WTC11 (cell line): Measurements from ENCODE around the gene PRKCG. TPM values are rescaled to one million over a fixed set of nuclear protein-coding genes. Genes with fewer than 3 reads are reported as not detected.

Source experiments
- ATAC-seq: fragments of 200-7000 bp; cut with Tn5 transposase; 2 replicates; pipeline ENCODE4 v1.10.0; 2021; ENCODE audit warnings: mild to moderate bottlenecking, moderate library complexity
- CTCF ChIA-PET: fragments of 300-600 bp; sonication (Branson Sonifier 250); formaldehyde crosslinking; loops from one replicate; lab custom pipeline; 2021; ENCODE audit warnings: antibody characterized with exemption; lab: Charles Lee
- POLR2A ChIA-PET: fragments of 350-600 bp; sonication (Branson Sonifier 250); formaldehyde crosslinking; loops from one replicate; lab custom pipeline; 2021; ENCODE audit warnings: antibody characterized with exemption; lab: Charles Lee
- DNase-seq: peaks from one replicate; pipeline ENCODE4 v3.0.0; 2021; ENCODE audit warnings: low spot score
- H3K27ac Mint-ChIP-seq: 2 replicates; pipeline ENCODE4 v1.8.0; 2021; ENCODE audit warnings: mixed read lengths
- H3K27me3 Mint-ChIP-seq: 2 replicates; pipeline ENCODE4 v1.8.0; 2021; ENCODE audit warnings: low read depth, mild to moderate bottlenecking, moderate library complexity, mixed read lengths
- H3K36me3 Mint-ChIP-seq: 2 replicates; pipeline ENCODE4 v1.8.0; 2021; ENCODE audit warnings: mixed read lengths
- H3K4me1 Mint-ChIP-seq: 2 replicates; pipeline ENCODE4 v1.8.0; 2022; ENCODE audit warnings: mixed read lengths
- H3K4me3 Mint-ChIP-seq: 2 replicates; pipeline ENCODE4 v1.8.0; 2021; ENCODE audit warnings: mild to moderate bottlenecking, moderate library complexity, mixed read lengths
- H3K9me3 Mint-ChIP-seq: 2 replicates; pipeline ENCODE4 v1.8.0; 2021; ENCODE audit warnings: mixed read lengths
- ESRRA ChIP-seq: sonication (generic); formaldehyde crosslinking; IDR thresholded peaks from 2 replicates; pipeline ENCODE4 v1.8.1; 2022; ENCODE audit warnings: mild to moderate bottlenecking, missing genetic modification reagents, borderline replicate concordance
- GABPB1 ChIP-seq: sonication (generic); formaldehyde crosslinking; IDR thresholded peaks from 2 replicates; pipeline ENCODE4 v1.8.1; 2023; ENCODE audit warnings: mild to moderate bottlenecking, missing genetic modification reagents
- GRHL2 ChIP-seq: fragments of 250-450 bp; sonication (Bioruptor Pico); IDR thresholded peaks from 2 replicates; pipeline ENCODE4 v1.8.0; 2022; ENCODE audit warnings: mild to moderate bottlenecking, moderate library complexity; ENCODE audit not compliant: insufficient replicate concordance, severe bottlenecking
- GTF2I ChIP-seq: fragments of 250-450 bp; sonication (Bioruptor Pico); conservative IDR thresholded peaks from 2 replicates; pipeline ENCODE4 v1.4.0; 2021; ENCODE audit warnings: mild to moderate bottlenecking
- KAT7 ChIP-seq: sonication (generic); formaldehyde crosslinking; IDR thresholded peaks from 2 replicates; pipeline ENCODE4 v1.8.1; 2023; ENCODE audit warnings: missing genetic modification reagents, mild to moderate bottlenecking, borderline replicate concordance
- NFE2L1 ChIP-seq: sonication (generic); formaldehyde crosslinking; IDR thresholded peaks from 2 replicates; pipeline ENCODE4 v1.8.1; 2023; ENCODE audit warnings: missing genetic modification reagents
- RELA ChIP-seq: sonication (generic); formaldehyde crosslinking; IDR thresholded peaks from 2 replicates; pipeline ENCODE4 v1.8.1; 2022; ENCODE audit warnings: missing genetic modification reagents, mild to moderate bottlenecking, borderline replicate concordance
- TP53 ChIP-seq: sonication (generic); formaldehyde crosslinking; IDR thresholded peaks from 2 replicates; pipeline ENCODE4 v1.8.1; 2023; ENCODE audit warnings: mild to moderate bottlenecking, missing genetic modification reagents
- ZNF416 ChIP-seq: fragments of 250-450 bp; sonication (Bioruptor Pico); IDR thresholded peaks from 2 replicates; pipeline ENCODE4 v1.9.0; 2021; ENCODE audit warnings: mild to moderate bottlenecking, inconsistent platforms
- ZNF671 ChIP-seq: fragments of 250-450 bp; sonication (Bioruptor Pico); IDR thresholded peaks from 2 replicates; pipeline ENCODE4 v1.8.0; 2021; ENCODE audit warnings: mild to moderate bottlenecking
- total RNA-seq: library from RNA; stranded (reverse); gene quantifications from 3 replicates; pipeline ENCODE4 v1.2.3, GENCODE V29; 2021
- TF ChIP-seq, protein P1 (sequence below): sonication (generic); formaldehyde crosslinking; IDR thresholded peaks from 2 replicates; pipeline ENCODE4 v1.8.1; 2023; ENCODE audit warnings: mild to moderate bottlenecking, moderate library complexity, missing genetic modification reagents
- TF ChIP-seq, protein P2 (sequence below): sonication (generic); formaldehyde crosslinking; IDR thresholded peaks from 2 replicates; pipeline ENCODE4 v1.8.0; 2022; ENCODE audit warnings: missing genetic modification reagents
- TF ChIP-seq, protein P3 (sequence below): fragments of 250-450 bp; sonication (Bioruptor Pico); IDR thresholded peaks from 2 replicates; pipeline ENCODE4 v1.9.0; 2021; ENCODE audit warnings: mild to moderate bottlenecking
- TF ChIP-seq, protein P4 (sequence below): sonication (generic); formaldehyde crosslinking; IDR thresholded peaks from 2 replicates; pipeline ENCODE4 v1.8.0; 2023; ENCODE audit warnings: missing genetic modification reagents, mild to moderate bottlenecking, borderline replicate concordance
- TF ChIP-seq, protein P5 (sequence below): sonication (generic); formaldehyde crosslinking; IDR thresholded peaks from 2 replicates; pipeline ENCODE4 v1.8.0; 2023; ENCODE audit warnings: mild to moderate bottlenecking, missing genetic modification reagents
- TF ChIP-seq, protein P6 (sequence below): sonication (generic); formaldehyde crosslinking; IDR thresholded peaks from 2 replicates; pipeline ENCODE4 v1.8.1; 2023; ENCODE audit warnings: mild to moderate bottlenecking, missing genetic modification reagents, moderate library complexity

PRKCG gene
- total RNA-seq, 1 experiment from 2014 or later = 23.0 TPM

DNA sequence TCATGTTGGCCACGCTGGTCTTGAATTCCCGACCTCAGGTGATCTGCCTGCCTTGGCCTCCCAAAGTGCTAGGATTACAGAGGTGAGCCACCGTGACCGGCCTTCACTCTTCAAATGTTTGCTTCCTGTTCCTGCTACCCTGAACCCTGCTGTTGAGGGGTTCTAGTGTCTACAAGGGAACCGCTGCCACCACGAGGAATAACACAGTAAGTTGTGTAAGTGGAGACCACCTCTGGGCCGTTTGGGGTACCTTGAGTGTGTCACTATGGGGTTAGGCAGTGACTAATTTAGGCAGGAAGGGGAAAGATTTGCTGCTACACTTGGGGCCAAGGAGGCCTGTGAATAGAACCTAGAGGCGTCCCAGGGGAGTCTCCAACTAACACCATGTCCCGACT is 16.5 kb upstream of the PRKCG start:
- CTCF ChIA-PET = interaction anchor here (0.8 to 4.8 kb wide), 15 partner anchors 12 to 271 kb away, joined by 3 to 40 read pairs (median 6); partner anchors contain the start of genes NLRP12 and PRKCG
- H3K9me3 Mint-ChIP-seq = no peaks in the 10 kb centered on the region
- H3K36me3 Mint-ChIP-seq = peaks cover 2% of the 10 kb centered on the region; the same call in 1 of the 2 replicates
- H3K27me3 Mint-ChIP-seq = peaks cover 5% of the 10 kb centered on the region
- no peak for DNase-seq
- peak overlapping the region; percentile 74; the same call in 1 of the 2 replicates for H3K27ac Mint-ChIP-seq
- H3K4me1 Mint-ChIP-seq = peaks cover 17% of the 10 kb centered on the region
- POLR2A ChIA-PET = interaction anchor here (0.5 to 4.1 kb wide), 7 partner anchors 14 to 115 kb away, joined by 3 to 43 read pairs (median 4); partner anchors contain the start of gene PRKCG
- H3K4me3 Mint-ChIP-seq = peak overlapping the region; percentile 93
- ATAC-seq = no peak
- 0 out of 2 replicates have a peak, but pooled peaks have one; percentile 23 for TF ChIP-seq NFE2L1 (CRISPR knock-in tag)
- no peak for TF ChIP-seq GRHL2
- no peak for TF ChIP-seq RELA (CRISPR knock-in tag)
- TF ChIP-seq, protein P1, sequence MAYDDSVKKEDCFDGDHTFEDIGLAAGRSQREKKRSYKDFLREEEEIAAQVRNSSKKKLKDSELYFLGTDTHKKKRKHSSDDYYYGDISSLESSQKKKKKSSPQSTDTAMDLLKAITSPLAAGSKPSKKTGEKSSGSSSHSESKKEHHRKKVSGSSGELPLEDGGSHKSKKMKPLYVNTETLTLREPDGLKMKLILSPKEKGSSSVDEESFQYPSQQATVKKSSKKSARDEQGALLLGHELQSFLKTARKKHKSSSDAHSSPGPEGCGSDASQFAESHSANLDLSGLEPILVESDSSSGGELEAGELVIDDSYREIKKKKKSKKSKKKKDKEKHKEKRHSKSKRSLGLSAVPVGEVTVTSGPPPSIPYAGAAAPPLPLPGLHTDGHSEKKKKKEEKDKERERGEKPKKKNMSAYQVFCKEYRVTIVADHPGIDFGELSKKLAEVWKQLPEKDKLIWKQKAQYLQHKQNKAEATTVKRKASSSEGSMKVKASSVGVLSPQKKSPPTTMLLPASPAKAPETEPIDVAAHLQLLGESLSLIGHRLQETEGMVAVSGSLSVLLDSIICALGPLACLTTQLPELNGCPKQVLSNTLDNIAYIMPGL (CRISPR knock-in tag) = 0 out of 2 replicates have a peak, but pooled peaks have one; percentile 6
- TF ChIP-seq, all 79 proteins: peak for 2

DNA sequence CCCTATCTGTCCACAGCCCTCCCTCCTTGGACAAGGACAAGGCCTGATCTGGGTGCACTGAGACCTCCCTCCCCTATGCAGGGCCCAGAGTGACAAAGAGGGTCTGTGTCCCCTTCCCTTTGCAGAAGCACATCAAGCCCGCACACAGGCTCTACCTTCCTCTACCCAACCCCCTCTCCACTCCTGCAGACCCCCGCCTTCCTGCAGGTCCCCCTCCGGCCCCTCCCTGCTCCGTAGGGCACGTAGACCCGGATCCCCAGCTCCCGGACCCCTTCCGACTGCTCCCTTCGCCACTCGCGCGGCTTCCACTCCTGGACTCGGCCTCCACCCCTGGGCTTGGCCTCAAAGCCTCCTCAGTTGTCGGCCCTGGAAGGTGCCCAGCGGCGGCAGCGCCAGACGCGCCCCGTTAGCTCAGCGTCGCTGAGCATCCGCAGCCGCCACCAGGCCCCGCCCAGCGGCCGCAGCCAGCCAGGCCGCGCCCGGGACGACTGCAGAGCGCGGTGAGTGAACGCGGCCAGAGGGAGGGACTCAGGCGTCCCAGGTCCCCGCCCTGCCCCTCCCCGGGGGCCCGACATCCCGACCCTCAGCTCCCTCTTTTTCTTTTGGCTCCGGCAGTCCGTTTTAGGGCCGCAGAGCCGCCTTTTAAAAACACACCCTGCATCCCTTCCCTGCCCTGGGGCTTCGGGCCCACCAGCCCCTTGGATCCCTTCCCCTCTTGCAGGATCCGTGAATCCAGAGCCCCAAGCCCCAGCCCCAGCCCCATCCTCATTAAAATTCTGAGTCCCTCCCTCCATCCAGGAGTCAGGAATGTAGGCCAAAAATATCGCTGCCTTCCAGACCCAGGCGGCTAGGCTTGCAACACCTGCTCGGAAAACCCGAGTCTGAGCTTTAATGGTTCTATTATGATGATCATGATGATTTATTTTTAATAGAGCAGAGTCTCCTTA is 15.8 kb upstream of the PRKCG start:
- peaks cover 19% of the 10 kb centered on the region for H3K4me1 Mint-ChIP-seq
- peak; percentile 74 for DNase-seq
- H3K4me3 Mint-ChIP-seq = peak overlapping the region; percentile 93
- ChIA-PET POLR2A (interaction anchor here (0.5 to 4.1 kb wide), 14 partner anchors 13 to 271 kb away, joined by 3 to 43 read pairs (median 7); partner anchors contain the start of genes CNOT3 and PRKCG), CTCF (interaction anchor here (0.8 to 4.8 kb wide), 18 partner anchors 13 to 271 kb away, joined by 3 to 40 read pairs (median 4); partner anchors contain the start of genes NLRP12 and PRKCG)
- ATAC-seq = peak; percentile 8
- H3K9me3 Mint-ChIP-seq = no peaks in the 10 kb centered on the region
- peaks cover 6% of the 10 kb centered on the region for H3K36me3 Mint-ChIP-seq
- H3K27me3 Mint-ChIP-seq = peaks cover 5% of the 10 kb centered on the region
- H3K27ac Mint-ChIP-seq = peak overlapping the region; percentile 99
- TF ChIP-seq ESRRA (0 out of 2 replicates have a peak, but pooled peaks have one; percentile 19), TP53 (CRISPR knock-in tag) (0 out of 2 replicates have a peak, but pooled peaks have one; percentile 19), GABPB1 (CRISPR knock-in tag) (peak; percentile 68; the same call in 1 of the 2 replicates), ZNF671 (no peak), ZNF416 (0 out of 2 replicates have a peak, but pooled peaks have one; percentile 9), KAT7 (CRISPR knock-in tag) (peak; percentile 65), GTF2I (CRISPR knock-in tag) (no peak)
- TF ChIP-seq, protein P2, sequence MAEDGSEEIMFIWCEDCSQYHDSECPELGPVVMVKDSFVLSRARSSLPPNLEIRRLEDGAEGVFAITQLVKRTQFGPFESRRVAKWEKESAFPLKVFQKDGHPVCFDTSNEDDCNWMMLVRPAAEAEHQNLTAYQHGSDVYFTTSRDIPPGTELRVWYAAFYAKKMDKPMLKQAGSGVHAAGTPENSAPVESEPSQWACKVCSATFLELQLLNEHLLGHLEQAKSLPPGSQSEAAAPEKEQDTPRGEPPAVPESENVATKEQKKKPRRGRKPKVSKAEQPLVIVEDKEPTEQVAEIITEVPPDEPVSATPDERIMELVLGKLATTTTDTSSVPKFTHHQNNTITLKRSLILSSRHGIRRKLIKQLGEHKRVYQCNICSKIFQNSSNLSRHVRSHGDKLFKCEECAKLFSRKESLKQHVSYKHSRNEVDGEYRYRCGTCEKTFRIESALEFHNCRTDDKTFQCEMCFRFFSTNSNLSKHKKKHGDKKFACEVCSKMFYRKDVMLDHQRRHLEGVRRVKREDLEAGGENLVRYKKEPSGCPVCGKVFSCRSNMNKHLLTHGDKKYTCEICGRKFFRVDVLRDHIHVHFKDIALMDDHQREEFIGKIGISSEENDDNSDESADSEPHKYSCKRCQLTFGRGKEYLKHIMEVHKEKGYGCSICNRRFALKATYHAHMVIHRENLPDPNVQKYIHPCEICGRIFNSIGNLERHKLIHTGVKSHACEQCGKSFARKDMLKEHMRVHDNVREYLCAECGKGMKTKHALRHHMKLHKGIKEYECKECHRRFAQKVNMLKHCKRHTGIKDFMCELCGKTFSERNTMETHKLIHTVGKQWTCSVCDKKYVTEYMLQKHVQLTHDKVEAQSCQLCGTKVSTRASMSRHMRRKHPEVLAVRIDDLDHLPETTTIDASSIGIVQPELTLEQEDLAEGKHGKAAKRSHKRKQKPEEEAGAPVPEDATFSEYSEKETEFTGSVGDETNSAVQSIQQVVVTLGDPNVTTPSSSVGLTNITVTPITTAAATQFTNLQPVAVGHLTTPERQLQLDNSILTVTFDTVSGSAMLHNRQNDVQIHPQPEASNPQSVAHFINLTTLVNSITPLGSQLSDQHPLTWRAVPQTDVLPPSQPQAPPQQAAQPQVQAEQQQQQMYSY = peak; percentile 53
- TF ChIP-seq, protein P3, sequence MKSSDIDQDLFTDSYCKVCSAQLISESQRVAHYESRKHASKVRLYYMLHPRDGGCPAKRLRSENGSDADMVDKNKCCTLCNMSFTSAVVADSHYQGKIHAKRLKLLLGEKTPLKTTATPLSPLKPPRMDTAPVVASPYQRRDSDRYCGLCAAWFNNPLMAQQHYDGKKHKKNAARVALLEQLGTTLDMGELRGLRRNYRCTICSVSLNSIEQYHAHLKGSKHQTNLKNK = no peak
- TF ChIP-seq, protein P4, sequence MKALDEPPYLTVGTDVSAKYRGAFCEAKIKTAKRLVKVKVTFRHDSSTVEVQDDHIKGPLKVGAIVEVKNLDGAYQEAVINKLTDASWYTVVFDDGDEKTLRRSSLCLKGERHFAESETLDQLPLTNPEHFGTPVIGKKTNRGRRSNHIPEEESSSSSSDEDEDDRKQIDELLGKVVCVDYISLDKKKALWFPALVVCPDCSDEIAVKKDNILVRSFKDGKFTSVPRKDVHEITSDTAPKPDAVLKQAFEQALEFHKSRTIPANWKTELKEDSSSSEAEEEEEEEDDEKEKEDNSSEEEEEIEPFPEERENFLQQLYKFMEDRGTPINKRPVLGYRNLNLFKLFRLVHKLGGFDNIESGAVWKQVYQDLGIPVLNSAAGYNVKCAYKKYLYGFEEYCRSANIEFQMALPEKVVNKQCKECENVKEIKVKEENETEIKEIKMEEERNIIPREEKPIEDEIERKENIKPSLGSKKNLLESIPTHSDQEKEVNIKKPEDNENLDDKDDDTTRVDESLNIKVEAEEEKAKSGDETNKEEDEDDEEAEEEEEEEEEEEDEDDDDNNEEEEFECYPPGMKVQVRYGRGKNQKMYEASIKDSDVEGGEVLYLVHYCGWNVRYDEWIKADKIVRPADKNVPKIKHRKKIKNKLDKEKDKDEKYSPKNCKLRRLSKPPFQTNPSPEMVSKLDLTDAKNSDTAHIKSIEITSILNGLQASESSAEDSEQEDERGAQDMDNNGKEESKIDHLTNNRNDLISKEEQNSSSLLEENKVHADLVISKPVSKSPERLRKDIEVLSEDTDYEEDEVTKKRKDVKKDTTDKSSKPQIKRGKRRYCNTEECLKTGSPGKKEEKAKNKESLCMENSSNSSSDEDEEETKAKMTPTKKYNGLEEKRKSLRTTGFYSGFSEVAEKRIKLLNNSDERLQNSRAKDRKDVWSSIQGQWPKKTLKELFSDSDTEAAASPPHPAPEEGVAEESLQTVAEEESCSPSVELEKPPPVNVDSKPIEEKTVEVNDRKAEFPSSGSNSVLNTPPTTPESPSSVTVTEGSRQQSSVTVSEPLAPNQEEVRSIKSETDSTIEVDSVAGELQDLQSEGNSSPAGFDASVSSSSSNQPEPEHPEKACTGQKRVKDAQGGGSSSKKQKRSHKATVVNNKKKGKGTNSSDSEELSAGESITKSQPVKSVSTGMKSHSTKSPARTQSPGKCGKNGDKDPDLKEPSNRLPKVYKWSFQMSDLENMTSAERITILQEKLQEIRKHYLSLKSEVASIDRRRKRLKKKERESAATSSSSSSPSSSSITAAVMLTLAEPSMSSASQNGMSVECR (CRISPR knock-in tag) = 0 out of 2 replicates have a peak, but pooled peaks have one; percentile 40
- TF ChIP-seq, protein P5, sequence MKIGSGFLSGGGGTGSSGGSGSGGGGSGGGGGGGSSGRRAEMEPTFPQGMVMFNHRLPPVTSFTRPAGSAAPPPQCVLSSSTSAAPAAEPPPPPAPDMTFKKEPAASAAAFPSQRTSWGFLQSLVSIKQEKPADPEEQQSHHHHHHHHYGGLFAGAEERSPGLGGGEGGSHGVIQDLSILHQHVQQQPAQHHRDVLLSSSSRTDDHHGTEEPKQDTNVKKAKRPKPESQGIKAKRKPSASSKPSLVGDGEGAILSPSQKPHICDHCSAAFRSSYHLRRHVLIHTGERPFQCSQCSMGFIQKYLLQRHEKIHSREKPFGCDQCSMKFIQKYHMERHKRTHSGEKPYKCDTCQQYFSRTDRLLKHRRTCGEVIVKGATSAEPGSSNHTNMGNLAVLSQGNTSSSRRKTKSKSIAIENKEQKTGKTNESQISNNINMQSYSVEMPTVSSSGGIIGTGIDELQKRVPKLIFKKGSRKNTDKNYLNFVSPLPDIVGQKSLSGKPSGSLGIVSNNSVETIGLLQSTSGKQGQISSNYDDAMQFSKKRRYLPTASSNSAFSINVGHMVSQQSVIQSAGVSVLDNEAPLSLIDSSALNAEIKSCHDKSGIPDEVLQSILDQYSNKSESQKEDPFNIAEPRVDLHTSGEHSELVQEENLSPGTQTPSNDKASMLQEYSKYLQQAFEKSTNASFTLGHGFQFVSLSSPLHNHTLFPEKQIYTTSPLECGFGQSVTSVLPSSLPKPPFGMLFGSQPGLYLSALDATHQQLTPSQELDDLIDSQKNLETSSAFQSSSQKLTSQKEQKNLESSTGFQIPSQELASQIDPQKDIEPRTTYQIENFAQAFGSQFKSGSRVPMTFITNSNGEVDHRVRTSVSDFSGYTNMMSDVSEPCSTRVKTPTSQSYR = peak; percentile 46; the same call in 1 of the 2 replicates
- TF ChIP-seq, protein P6, sequence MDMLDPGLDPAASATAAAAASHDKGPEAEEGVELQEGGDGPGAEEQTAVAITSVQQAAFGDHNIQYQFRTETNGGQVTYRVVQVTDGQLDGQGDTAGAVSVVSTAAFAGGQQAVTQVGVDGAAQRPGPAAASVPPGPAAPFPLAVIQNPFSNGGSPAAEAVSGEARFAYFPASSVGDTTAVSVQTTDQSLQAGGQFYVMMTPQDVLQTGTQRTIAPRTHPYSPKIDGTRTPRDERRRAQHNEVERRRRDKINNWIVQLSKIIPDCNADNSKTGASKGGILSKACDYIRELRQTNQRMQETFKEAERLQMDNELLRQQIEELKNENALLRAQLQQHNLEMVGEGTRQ = no peak
